ENCODE data around the gene ME1.

- TF ChIP-seq CTCF (conservative IDR thresholded peaks at IDR 0.05; ENCODE audit: low read length), result no peak
- no peak for TF ChIP-seq EZH2phosphoT487 (IDR thresholded peaks at IDR 0.05; ENCODE audit: borderline replicate concordance)
Measured at GRCh38 chr6:83220121-83220520, 210.7 kb downstream of the ME1 start.
